HUES6 (cell line): ENCODE data around the gene USP9X.
A peak's percentile ranks its signal among the peaks of the same experiment; 100 is the strongest.

ENCODE experiments used
- H3K27ac ChIP-seq: 2 replicates; pipeline ENCODE4 v1.7.0; 2013; ENCODE audit warnings: low read depth, mild to moderate bottlenecking, low read length, inconsistent platforms
- H3K27me3 ChIP-seq: 2 replicates; pipeline ENCODE4 v1.6.1; 2013; ENCODE audit warnings: low read length; ENCODE audit not compliant: control insufficient read depth, insufficient read depth
- H3K36me3 ChIP-seq: 2 replicates; pipeline ENCODE4 v1.6.1; 2013; ENCODE audit warnings: low read length; ENCODE audit not compliant: control insufficient read depth, insufficient read depth
- H3K4me1 ChIP-seq: 2 replicates; pipeline ENCODE4 v1.6.1; 2013; ENCODE audit warnings: low read length; ENCODE audit not compliant: control insufficient read depth, insufficient read depth
- H3K4me3 ChIP-seq: 2 replicates; pipeline ENCODE4 v1.5.1; 2013; ENCODE audit warnings: low read depth, low read length
- H3K9ac ChIP-seq: one replicate; pipeline ENCODE4 v1.6.1; 2013; ENCODE audit warnings: mild to moderate bottlenecking, low read length
- H3K9me3 ChIP-seq: 2 replicates; pipeline ENCODE4 v1.6.1; 2013; ENCODE audit warnings: low read depth, low read length; ENCODE audit not compliant: control insufficient read depth, insufficient read depth

USP9X gene

DNA sequence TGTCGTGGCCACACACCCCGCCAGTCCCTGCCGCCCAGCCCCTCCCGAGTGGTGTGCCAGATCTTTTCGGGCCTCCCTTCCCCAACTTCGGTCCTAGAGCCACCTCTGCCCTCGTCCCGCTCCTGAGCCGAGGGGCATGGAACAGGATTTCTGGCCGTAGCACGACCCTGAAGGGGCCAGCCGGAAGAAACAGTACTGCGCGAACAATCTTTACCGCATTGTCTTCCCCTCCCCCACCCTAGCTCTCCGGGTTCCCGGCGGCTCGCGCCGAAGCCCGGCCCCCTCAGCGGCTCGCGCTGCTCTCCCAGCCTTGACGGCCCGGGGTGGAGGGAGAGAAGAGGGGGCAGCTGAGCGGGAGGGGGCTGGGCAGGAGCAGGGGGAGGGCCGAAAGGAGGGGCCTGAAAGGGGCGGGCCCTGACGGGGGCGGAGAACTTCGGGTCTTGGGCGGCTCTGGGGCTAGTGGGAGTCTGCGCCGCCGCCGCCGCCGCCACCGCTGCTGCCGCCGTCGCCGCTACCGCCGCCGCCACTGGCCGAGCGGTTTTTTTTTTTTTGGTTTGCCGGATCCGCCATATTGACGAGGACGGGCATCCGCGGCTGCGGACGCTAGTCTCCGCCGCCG is at the start of gene USP9X:
Gene USP9X (plus strand): TSS at position 553 of the 619 bp plus-strand sequence. CDS start 38,184 bp downstream, outside the sequence.
- Histone ChIP-seq H3K4me1 (peaks cover 7% of the 10 kb centered on the region; the same call in 1 of the 2 replicates), H3K4me3 (peak within 1 kb of the TSS; percentile 95), H3K27me3 (no peaks in the 10 kb centered on the region), H3K36me3 (peaks cover 14% of the 10 kb centered on the region), H3K27ac (peak within 1 kb of the TSS; percentile 99), H3K9ac (peak within 1 kb of the TSS; percentile 100), H3K9me3 (no peaks in the 10 kb centered on the region)

DNA sequence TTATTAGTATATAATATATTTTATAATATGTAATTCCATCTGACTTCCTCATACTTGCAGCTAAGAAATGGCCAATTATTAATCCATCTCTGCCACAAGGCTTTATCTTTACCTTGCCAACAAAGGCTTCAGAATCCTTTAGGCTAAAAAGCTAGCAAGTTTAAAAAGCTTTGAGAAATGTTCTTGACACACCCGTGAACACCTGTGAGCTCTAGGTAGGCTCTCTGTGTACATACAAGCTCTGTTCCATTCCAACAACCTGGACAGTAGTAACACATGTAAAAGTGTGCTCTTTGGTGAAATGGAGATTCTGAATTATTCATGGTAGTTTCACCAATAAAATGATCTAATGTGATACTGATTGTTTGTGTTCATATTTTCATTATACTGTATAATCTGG is 49.7 kb upstream of the USP9X start:
- no peaks in the 10 kb centered on the region for H3K9me3 ChIP-seq
- no peak overlapping the region for H3K9ac ChIP-seq
- H3K27me3 ChIP-seq, result no peaks in the 10 kb centered on the region
- H3K27ac ChIP-seq, result no peak overlapping the region
- H3K36me3 ChIP-seq, result no peaks in the 10 kb centered on the region
- H3K4me1 ChIP-seq, result no peaks in the 10 kb centered on the region
- H3K4me3 ChIP-seq, result no peak overlapping the region

DNA sequence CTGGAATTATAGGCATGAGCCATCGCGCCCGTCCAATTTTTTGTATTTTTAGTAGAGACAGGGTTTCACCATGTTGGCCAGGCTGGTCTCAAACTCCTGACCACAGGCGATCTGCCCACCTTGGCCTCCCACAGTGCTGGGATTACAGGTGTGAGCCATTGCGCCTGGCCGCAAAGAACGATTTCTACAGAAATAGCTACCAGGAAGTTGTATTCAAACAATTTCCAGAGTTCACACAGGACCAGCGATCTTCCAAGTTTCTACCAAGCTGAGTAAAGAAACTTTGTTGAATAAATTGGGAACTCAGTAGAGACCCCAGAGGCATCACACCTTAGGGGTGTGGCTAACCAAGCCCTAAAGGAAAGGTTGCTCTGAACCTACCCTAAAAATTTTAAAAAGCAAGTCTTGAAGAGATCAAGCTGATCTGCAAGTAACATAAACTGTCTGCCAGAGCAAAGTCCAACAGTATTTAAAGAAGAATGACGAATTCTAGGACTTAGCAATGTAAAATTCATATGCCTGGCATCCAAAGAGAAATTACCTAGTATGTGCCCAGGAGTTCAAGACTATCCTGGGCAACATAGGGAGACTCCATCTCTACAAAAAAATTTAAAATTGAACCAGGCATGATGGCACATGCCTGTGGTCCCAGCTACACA is 48.4 kb upstream of the USP9X start:
- Histone ChIP-seq H3K4me1 (no peaks in the 10 kb centered on the region), H3K36me3 (no peaks in the 10 kb centered on the region), H3K27ac (no peak overlapping the region), H3K9me3 (no peaks in the 10 kb centered on the region), H3K9ac (no peak overlapping the region), H3K4me3 (no peak overlapping the region), H3K27me3 (no peaks in the 10 kb centered on the region)

GRCh38 chrX:41043196-41043595 is 42.0 kb upstream of the USP9X start:
- Histone ChIP-seq H3K27me3 (no peaks in the 10 kb centered on the region), H3K9me3 (peaks cover 3% of the 10 kb centered on the region; the same call in 1 of the 2 replicates), H3K9ac (no peak overlapping the region), H3K36me3 (no peaks in the 10 kb centered on the region), H3K4me3 (no peak overlapping the region), H3K27ac (no peak overlapping the region), H3K4me1 (peaks cover 14% of the 10 kb centered on the region)

DNA sequence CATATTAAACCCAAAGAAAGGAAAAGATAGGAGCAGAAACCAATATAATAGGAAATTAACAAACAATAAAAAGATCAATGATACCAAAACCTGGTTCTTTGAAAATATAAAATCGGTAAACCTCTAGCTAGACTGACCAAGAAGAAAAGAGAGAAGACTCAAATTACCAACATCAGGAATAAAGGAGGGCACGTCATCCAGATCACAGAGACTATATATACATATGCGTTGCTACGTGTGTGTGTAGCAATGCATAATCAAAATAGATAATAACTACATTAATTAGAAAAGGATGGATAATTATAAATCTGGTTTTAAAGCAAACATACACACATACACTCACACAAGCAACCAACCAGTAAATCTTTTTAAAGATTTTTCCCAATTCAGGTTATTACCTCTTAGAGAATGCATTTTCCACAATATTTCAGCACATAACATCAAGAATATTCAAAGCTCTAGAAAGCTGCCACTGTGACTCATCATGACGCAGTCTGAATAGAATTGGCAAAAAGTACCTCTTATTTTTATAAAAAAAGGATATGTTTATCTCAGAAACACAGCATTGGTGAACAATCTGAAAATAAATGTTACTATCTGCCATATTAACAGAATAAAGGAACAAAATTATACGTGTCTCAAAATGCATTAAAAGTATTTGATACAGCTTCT is 41.4 kb upstream of the USP9X start:
- H3K27ac ChIP-seq, result no peak overlapping the region
- H3K4me3 ChIP-seq, result no peak overlapping the region
- peaks cover 3% of the 10 kb centered on the region; the same call in 1 of the 2 replicates for H3K9me3 ChIP-seq
- H3K27me3 ChIP-seq, result no peaks in the 10 kb centered on the region
- no peak overlapping the region for H3K9ac ChIP-seq
- peaks cover 15% of the 10 kb centered on the region for H3K4me1 ChIP-seq
- no peaks in the 10 kb centered on the region for H3K36me3 ChIP-seq

- Histone ChIP-seq H3K27me3 (no peaks in the 10 kb centered on the region), H3K27ac (no peak overlapping the region), H3K36me3 (no peaks in the 10 kb centered on the region), H3K9ac (no peak overlapping the region), H3K4me1 (peaks cover 15% of the 10 kb centered on the region), H3K4me3 (no peak overlapping the region), H3K9me3 (peaks cover 3% of the 10 kb centered on the region; the same call in 1 of the 2 replicates)
Observed at GRCh38 chrX:41045960-41046567, 39.2 kb upstream of the USP9X start.

- H3K9ac ChIP-seq, result no peak overlapping the region
- no peaks in the 10 kb centered on the region for H3K27me3 ChIP-seq
- H3K27ac ChIP-seq, result no peak overlapping the region
- H3K9me3 ChIP-seq, result peaks cover 3% of the 10 kb centered on the region; the same call in 1 of the 2 replicates
- no peaks in the 10 kb centered on the region for H3K36me3 ChIP-seq
- peaks cover 15% of the 10 kb centered on the region for H3K4me1 ChIP-seq
- no peak overlapping the region for H3K4me3 ChIP-seq
Observed at GRCh38 chrX:41047878-41048534, 37.2 kb upstream of the USP9X start.

DNA sequence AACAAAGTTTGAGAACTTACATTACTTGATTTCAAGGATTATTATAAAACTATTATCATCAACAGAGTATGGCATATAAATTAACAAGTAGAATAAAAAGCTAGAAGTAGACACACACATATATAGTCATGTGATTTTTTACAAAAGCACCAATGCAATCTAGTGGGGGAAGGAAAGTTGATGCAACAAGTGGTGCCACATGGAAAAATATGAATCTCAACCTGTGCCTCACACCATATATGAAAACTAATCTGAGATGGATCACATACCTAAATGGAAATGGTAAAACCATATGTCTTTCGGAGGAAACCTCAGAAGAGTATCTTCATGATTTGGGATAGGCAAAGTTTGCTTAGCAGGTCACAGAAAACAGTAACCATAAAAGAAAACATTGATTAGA is 34.9 kb upstream of the USP9X start:
- H3K27ac ChIP-seq, result no peak overlapping the region
- H3K9ac ChIP-seq, result no peak overlapping the region
- peaks cover 3% of the 10 kb centered on the region; the same call in 1 of the 2 replicates for H3K9me3 ChIP-seq
- no peak overlapping the region for H3K4me3 ChIP-seq
- H3K36me3 ChIP-seq, result no peaks in the 10 kb centered on the region
- H3K4me1 ChIP-seq, result peaks cover 15% of the 10 kb centered on the region
- no peaks in the 10 kb centered on the region for H3K27me3 ChIP-seq

DNA sequence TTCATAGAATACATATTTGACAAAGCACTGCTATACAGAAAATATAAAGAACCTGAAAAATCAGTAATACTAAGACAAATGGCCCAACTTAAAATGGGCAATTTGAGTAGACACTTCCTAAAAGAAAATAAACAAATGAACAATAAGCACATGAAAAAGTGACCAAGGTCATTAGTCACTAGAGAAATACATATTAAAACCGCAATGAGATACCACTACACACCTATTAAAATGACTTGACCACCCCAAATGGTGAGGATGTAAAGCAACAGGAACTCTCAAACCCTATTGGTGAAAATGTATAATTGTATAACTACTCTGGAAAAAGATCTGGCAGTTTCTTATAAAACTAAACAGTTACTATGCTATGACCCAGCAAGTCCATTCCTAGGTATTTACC is 34.0 kb upstream of the USP9X start:
- H3K9me3 ChIP-seq, result peaks cover 3% of the 10 kb centered on the region; the same call in 1 of the 2 replicates
- H3K4me1 ChIP-seq, result peaks cover 14% of the 10 kb centered on the region
- H3K27ac ChIP-seq, result no peak overlapping the region
- no peaks in the 10 kb centered on the region for H3K27me3 ChIP-seq
- no peak overlapping the region for H3K4me3 ChIP-seq
- H3K36me3 ChIP-seq, result no peaks in the 10 kb centered on the region
- no peak overlapping the region for H3K9ac ChIP-seq

DNA sequence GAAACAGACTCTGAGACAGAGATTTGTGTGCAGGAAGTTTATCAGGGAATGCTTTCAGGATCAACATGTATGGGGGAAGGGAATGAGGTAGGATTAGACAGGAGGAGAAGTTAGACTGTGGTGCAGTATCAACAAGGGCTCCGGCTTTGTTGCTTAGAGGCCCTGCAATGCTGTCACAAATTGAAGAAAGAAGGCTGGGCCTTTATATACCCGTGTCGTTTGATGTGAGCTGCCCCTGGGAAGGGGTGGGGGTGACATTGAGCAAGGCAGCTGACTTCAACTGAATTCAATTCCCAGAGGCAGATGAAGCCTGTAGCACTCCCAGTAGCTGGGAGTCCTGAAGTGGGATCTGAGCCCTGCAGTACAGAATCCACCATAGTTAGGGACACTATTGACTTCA is 29.5 kb upstream of the USP9X start:
- H3K36me3 ChIP-seq, result no peaks in the 10 kb centered on the region
- no peak overlapping the region for H3K27ac ChIP-seq
- H3K9me3 ChIP-seq, result no peaks in the 10 kb centered on the region
- H3K4me3 ChIP-seq, result no peak overlapping the region
- no peaks in the 10 kb centered on the region for H3K27me3 ChIP-seq
- H3K9ac ChIP-seq, result no peak overlapping the region
- peaks cover 6% of the 10 kb centered on the region; the same call in 1 of the 2 replicates for H3K4me1 ChIP-seq
